Measurements from ENCODE around the gene ZNF790.

DNA sequence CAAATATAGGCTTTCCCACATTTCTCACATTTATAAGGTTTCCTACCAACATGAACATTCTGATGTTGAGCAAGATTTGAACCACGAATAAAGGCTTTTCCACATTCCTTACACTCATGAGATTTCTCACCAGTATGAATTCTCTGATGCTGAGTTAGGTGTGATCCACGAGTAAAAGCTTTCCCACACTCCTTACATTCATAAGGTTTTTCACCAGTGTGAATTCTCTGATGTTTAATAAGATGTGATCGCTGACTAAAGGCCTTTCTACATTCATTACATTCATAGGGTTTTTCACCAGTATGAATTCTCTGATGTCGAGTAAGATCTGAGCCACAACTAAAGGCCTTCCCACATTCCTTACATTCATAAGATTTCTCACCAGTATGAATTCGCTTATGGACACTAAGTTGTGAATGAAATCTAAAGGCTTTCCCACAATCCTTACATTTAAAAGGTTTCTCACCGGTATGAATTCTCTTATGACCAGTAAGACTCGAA, 19.0 kb downstream of the ZNF790 start:
- TF ChIP-seq POLR2A (IDR thresholded peaks at IDR 0.05) (no peak), POLR2AphosphoS5 (IDR thresholded peaks at IDR 0.05) (no peak)
- TF ChIP-seq, protein P1, sequence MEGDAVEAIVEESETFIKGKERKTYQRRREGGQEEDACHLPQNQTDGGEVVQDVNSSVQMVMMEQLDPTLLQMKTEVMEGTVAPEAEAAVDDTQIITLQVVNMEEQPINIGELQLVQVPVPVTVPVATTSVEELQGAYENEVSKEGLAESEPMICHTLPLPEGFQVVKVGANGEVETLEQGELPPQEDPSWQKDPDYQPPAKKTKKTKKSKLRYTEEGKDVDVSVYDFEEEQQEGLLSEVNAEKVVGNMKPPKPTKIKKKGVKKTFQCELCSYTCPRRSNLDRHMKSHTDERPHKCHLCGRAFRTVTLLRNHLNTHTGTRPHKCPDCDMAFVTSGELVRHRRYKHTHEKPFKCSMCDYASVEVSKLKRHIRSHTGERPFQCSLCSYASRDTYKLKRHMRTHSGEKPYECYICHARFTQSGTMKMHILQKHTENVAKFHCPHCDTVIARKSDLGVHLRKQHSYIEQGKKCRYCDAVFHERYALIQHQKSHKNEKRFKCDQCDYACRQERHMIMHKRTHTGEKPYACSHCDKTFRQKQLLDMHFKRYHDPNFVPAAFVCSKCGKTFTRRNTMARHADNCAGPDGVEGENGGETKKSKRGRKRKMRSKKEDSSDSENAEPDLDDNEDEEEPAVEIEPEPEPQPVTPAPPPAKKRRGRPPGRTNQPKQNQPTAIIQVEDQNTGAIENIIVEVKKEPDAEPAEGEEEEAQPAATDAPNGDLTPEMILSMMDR (IDR thresholded peaks at IDR 0.05), result no peak
